ENCODE data around the gene TP53TG3C.
"Not testable (repeated sequence)": the region's sequence is repeated elsewhere in the genome, so short reads cannot be mapped to it uniquely, and the experiment has no call there.

The TP53TG3C gene

DNA sequence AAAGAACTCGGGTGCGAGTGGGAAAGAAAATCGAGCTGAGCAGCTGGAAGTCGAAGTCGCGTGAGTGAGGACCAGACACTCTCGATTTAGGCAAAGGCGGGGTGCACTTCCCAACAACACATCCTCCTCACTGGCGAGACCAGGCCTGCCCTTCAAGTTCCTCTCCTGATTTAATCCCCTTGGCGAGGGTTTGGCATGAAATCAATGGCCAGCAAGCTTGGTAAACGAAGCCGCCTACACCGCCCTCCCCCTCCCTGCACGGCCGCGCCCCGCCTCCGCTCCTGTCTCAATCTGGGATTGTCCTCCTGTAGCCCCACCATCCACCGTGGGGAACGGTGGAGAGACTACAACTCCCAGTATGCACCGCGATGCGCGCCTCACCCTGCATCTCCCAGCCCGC is at the start of gene TP53TG3C:
TSS of gene TP53TG3C (plus strand) at position 301 of the 400 bp plus-strand sequence. CDS start at position 369, 68 bp downstream.
- not testable (repeated sequence) for DNase-seq

All from 8988T (cell line).